Stimulated activated CD4-positive, alpha-beta T cell treated with anti-CD3 and anti-CD28 coated beads, Interleukin-1b, Interleukin-23, amount 100 ng/mL, for 24 hours (primary cell): Measurements from ENCODE around the gene HARS2.
"Not testable (repeated sequence)": the region's sequence is repeated elsewhere in the genome, so short reads cannot be mapped to it uniquely, and the experiment has no call there.

Experiments used
- DNase-seq, 4 experiments: peaks; one replicate each; pipeline ENCODE4 v3.0.0-alpha.2; 2020; ENCODE audit warnings: low read depth in 4 of 4, low spot score in 1 of 4

HARS2 gene

DNA sequence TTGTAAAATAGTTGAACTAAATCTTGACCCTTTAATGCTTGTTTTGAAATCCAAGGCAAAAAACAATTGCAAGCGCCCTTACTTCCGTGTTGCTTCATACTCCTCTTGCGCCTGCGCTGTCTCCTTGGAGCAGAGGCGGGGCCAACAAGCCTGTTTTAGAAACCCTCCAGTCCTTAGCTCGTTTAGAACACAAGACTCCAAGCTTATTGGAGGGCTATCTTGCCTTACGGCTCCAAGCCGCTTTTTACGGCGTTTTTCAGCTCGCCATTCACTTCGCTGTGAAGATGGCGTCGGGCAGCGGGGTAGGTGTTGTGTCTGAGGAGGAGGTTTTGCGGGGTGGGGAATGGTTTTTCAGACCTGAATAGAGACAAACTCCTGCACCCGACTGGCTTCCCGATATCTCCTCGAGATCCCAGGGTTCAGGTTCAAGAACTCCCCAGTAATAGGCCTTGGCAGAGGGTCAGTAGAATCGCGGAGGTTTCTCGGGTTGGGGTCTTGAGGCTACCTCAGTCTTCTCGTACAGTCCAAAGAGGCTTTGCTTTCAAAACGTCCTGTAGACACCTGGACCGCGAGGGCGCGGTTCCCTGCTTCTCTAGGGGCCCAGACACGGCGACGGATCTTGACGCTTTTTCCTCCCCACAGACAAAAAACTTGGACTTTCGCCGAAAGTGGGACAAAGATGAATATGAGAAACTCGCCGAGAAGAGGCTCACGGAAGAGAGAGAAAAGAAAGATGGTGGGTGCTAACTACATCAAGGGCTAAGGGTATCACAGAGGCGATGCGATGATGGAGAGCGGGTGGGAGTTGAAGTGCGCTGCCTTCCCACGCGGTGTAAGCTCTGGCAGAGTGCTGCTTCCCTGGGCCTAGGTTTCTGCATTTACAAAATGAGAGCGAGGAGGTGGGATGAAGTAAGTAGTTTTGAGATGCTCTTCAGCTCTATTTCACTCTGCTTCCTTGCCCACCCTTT, 9.2 kb downstream of the HARS2 start, which contains the start of gene ZMAT2:
TSS of gene ZMAT2 (plus strand) at position 271 of the 968 bp plus-strand sequence. CDS start at position 285, 14 bp downstream.
- DNase-seq: peak; percentile 69 to 88 (median 81)

DNA sequence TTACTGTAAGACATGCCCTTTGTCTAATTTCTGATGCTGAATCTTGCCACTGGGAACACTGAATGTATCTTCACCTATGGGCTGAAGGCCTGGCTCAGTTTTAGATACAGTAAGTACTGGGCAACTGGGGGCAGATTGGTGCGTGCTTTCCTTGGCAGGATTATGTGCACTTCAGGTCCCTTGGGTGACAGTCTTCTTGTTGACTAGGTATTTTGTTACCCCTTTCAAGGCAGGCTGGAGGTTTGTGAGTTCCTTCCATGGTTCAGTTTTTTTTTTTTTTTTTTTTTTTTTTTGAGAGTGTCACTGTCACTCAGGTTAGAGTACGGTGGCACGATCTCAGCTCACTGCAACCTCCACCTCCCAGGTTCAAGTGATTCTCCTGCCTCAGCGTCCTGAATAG, 16.6 kb downstream of the HARS2 start:
- DNase-seq: no peak

DNA sequence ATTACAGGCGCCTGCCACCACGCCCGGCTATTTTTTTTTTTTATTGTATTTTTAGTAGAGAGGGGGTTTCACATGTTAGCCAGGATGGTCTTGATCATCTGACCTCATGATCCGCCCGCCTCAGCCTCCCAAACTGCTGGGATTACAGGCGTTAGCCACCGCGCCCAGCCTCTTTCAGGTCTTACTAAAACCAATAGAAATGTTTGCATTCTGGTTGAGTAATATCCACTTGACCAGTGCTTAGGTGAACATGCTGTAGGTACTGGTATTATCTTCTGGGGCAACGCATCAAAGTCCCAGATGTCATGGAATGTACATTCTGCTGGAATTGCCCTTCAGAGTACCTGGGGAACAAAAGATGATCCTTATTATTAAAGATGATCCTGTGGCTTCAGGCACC, 17.5 kb downstream of the HARS2 start:
- not testable (repeated sequence) for DNase-seq

DNA sequence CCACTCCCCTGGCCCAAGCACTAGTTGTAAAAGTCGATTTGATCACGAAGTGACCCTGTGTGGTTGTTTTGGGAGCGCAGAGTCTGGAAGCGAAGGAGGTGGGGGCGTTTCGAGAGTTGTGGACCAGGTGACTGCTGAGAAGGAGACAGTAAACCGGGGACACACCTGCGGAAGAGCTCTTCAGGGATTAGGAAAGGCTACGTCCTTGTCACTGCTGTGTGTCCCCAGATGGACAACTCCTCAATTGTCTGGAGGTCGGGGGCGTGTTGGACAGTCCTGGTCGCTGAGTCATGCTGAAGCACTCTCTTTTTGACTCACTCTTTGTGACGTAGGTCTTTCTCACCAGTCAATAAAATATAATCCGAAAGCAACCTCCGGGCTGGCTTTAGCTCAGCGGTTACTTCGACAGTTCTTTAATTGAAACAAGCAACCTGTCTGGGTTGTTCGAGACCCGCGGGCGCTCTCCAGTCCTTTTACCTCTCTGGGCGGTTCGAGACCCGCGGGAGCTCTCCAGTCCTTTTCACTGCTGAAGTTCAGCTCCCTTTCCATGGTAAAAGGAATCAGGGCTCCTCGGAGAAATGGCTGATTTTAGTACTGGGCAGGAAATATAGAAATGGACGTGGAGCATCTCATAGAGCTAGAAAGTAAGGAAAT, 19.8 kb downstream of the HARS2 start:
- peak; percentile 46 to 85 (median 84) for DNase-seq

DNA sequence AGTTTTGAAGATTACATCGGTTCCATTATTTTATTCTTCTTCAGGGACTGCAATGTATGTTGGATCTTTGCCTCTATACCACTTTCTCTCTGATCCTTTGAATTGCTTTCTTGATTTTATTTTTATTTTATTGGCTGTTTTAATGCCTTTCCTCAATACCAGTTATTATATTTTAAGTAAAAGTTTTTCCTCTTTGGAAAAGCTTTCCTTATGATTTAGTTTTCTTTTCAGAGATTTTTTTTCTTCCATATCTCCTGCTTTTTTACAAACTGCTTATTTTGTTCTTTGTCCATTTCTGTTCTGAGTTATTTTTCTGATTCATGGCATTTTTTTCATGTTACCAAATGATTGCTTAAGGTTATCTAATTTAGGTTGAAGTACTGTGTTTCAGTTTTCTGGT, 20.5 kb downstream of the HARS2 start:
- no peak for DNase-seq

DNA sequence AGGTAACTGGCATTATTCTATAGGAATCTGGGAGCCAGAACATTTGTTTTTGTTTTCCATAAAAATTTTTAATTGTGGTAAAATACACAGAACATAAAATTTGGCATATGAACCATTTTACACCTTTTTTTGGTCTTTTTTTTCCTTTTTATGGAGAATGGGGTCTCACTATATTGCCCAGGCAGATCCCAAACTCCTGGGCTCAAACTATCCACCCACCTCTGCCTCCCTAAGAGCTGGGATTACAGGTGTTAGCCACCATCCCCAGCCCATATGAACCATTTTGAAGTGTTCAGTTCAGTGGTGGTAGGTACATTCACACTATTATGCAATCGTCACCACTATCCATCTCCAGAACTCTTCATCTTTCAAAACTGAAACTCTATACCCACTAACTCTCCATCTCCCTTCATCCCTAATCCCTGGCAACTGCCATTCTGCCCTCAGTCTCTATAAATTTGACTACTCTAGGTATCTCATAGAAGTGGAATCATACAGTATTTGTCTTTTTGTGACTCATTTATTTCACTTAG, 22.4 kb downstream of the HARS2 start:
- no peak for DNase-seq

DNA sequence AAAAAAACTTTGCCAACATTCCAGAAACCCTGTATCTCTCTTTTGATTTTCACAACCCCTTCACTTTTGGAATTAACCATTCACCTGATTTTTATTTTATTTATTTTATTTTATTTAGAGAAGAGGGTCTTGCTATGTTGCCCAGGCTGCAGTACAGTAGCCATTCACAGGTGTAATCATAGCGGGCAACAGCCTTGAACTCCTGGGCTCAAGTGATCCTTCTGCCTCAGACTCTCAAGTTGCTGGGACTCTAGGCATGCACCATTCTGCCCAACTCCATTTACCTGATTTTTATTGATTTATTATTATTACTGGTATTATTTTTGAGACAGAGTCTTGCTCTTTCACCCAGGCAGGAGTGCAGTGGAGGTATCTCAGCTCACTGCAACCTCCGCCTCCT, 25.0 kb downstream of the HARS2 start:
- not testable (repeated sequence) for DNase-seq

DNA sequence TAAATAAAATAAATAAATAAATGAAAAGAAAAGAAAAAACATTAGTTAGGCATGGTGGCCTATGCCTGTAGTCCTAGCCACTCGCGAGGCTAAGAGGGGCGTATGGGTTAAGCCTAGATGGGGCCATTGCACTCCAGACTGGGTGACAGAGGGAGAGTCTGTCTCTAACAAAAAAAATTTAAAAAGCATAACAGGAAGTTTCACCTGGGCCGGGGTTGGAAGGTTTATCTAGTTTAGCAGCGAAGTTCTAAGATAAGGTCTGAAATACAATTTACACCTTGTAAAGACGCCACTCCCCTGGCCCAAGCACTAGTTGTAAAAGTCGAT, 27.0 kb downstream of the HARS2 start:
- no peak for DNase-seq

DNA sequence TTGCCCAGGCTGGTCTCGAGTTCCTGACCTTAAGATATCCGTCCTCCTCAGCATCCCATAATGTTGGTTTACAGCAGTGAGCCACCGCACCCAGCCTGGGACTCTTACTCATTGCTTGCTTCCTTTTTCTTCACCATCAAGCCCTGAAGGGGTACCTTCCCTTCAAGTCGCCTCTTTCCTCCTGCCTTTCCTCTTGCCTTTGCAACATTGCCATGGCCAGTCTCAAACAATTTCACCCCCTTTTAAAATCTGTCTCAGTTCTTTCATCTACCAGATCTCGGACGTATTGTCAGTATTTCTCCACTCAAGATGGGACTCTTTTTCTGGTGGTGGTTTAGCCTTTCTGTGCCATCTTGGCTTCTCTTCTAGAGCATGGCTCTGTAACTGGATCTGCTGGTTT, 29.5 kb downstream of the HARS2 start:
- DNase-seq: not testable (repeated sequence)

DNA sequence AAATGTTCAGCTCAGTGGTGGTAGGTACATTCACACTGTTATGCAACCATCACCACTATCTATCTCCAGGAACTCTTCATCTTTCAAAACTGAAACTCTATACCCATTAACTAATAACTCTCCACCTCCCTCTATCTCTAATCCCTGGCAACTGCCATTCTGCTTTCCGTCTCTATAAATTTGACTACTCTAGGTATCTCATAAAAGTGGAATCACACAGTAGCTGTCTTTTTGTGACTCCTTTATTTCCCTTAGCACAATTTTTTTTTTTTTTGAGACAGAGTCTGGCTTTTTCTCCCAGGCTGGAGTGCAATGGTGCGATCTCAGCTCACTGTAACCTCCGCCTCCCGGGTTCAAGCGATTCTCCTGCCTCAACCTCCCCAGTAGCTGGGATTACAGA, 30.1 kb downstream of the HARS2 start:
- DNase-seq: not testable (repeated sequence)

DNA sequence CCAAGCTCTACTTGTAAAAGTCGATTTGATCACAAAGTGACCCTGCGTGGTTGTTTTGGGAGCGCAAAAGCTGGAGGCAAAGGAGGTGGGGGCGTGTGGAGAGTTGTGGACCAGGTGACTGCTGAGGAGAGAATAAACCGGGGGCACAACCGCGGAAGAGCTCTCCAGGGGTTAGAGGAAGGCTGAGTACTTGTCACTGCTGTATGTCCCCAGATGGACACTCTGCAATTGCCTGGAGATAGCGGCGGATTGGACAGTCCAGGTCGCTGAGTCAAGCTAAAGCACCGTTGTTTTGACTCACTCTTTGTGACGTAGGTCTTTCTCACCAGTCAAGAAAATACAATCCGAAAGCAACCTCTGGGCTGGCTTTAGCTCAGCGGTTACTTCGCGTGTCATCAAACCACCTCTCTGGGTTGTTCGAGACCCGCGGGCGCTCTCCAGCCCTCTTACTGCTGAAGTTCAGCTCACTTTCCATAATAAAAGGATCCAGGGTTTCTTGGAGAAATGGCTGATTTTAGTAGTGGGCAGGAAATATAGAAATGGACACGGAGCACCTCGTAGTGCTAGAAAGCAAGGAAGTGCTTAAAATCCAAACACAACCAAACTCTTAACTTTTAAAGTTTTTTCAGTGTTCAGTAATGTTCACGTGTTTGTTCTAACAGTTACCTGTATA, 34.7 kb downstream of the HARS2 start:
- DNase-seq: peak; percentile 42 to 71 (median 66)

DNA sequence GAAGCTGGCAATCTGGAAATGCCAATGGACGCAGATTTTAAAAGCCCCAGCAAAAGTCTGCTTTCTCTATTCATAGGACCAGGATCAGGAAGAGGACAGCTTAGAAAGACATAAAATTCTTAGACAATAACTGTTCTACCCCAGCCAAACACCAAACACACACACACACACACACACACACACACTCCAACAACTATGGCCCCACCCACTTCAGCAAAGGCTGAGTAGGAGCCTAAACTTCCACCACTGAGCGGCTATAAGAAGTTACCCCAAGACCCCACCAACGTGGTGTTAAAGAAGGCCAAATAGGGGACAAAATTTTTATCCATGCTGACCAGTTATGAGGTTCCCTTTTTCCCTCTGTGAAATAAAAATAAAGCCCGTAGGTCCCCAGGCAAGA, 41.8 kb downstream of the HARS2 start:
- DNase-seq: no peak

DNA sequence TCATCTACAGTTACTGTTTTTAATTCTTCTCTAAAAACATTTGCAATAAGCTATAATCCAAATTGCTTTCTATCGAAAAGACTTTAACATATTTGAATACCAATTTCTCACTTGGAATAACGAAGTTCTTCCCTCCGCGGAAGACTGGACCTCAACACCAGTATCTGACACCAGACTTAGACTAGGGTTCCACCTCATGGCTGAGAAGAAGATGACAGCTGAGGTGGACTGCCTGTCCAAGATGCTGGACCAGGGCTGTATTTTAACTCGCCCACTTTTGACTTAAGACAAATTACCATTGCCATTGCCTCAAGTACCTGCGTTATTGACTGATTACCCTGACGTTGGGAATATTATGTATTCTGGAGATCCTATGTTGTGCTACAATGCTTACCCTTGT, 43.1 kb downstream of the HARS2 start:
- no peak for DNase-seq

DNA sequence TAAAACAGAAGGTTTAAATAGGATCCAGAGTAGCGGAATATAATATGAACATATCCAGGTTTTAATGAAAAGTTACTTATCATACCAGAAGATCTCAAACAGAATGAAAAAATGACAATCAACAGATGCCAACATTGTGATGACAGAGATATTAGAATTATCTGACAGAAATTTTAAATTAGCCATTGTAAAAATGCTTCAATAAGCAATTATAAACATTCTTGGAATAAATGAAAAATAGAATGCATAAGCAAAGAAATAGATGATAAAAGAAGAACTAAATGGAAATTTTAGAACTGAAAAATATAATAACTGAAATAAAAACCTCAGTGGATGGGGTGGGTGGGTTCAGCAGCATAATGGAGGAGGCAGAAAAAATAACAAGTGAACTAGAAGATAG, 46.2 kb downstream of the HARS2 start:
- no peak for DNase-seq

DNA sequence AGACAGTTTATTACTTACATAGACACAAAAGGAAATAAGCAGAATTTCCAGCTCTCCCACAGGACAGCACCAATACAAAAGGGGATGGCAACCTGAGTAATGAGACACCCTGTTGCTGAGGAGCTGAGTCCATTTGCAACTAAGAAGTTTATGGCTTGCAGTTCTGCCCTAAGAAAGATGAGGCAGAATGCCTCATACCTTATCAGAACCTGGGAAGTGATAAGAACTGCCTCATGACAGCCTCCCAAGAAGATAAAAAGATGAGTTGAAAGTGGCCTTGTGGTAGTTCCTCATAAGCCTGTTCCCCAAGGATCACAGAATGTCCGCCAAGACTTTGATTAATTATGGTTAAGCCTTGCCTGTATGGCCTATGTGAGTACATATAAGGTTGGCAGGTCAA, 50.7 kb downstream of the HARS2 start:
- no peak for DNase-seq
